H7 (cell line): ENCODE data around the gene CHD1. TPM values are rescaled to one million over a fixed set of nuclear protein-coding genes. Genes with fewer than 3 reads are reported as not detected.
A peak's percentile ranks its signal among the peaks of the same experiment; 100 is the strongest.

Source experiments
- DNase-seq: peaks from one replicate; pipeline ENCODE4 v3.0.0; 2012
- H3K27me3 ChIP-seq: 2 replicates; pipeline ENCODE4 v1.6.0; 2011; ENCODE audit warnings: mild to moderate bottlenecking, low read length; ENCODE audit not compliant: control insufficient read depth, insufficient read depth
- H3K36me3 ChIP-seq: replicated peaks from 2 replicates; pipeline ENCODE4 v1.5.1; 2011; ENCODE audit warnings: low read length; ENCODE audit not compliant: control insufficient read depth, insufficient read depth
- H3K4me3 ChIP-seq: 2 replicates; pipeline ENCODE4 v1.5.1; 2011; ENCODE audit warnings: low read depth, mild to moderate bottlenecking, control low read depth, low read length, moderate library complexity; ENCODE audit not compliant: insufficient read depth
- total RNA-seq: library from RNA; depleted of rRNA; stranded (reverse); fragments of >200 nt; shearing (Covaris generic); gene quantifications from 2 replicates; pipeline ENCODE4 v1.2.3, GENCODE V29; 2014; rRNA removed

Gene CHD1
- total RNA-seq, 1 experiment from 2014 or later, result 40.7 TPM

DNA sequence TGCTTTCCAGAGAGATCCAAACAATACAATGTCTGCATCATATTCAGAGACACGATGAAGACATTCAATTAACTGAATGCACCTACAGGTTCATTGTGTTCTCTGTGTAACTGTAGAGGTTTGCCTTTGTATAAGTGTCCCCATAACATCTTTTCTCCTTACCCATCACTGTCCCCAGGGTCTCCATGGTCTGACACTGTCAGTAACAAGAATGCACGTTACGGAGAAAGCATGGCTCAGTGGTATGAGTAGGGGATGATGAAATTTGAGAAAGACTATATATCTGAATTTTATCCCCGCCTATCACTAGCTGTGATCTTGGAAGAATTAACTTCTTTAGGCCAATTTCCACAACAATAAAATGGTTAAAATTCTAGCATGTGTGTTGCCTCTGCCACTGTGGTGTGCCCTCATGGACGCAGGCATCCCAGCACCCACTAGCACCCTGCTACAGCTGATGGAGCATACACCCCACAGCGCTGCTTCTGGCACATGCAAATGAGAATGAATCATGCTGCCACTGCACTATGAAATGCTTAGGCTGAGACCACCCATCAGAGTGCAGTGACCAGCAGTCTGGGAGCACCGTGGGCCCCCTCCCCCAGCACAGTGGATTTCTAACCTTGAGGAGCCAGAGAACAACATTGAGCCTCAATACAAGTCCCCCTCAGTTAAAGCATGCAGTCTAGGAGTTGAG lies 101.1 kb downstream of the CHD1 start:
- H3K36me3 ChIP-seq, result no peaks in the 10 kb centered on the region
- no peak overlapping the region for H3K4me3 ChIP-seq
- DNase-seq, result no peak
- H3K27me3 ChIP-seq, result no peaks in the 10 kb centered on the region

DNA sequence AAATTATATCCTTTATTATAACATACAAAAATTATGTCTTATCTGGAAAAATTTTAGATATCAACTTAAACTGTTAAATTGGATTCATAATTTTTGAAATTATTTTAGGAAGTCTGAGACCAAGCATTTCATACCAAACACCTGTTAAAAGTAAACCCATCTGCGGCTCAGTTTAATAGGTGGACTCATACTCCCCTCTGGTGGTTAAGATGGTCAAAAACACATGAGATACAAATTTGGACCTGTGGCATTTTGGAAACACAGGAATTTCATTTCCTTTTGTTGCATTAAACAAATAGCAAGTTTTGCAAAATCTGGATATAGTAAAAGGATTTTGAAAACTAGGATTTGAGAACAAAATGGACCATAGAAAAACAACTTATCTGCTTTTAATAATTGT lies 101.6 kb downstream of the CHD1 start:
- H3K27me3 ChIP-seq, result no peaks in the 10 kb centered on the region
- peak; percentile 48 for DNase-seq
- H3K36me3 ChIP-seq, result no peaks in the 10 kb centered on the region
- no peak overlapping the region for H3K4me3 ChIP-seq

DNA sequence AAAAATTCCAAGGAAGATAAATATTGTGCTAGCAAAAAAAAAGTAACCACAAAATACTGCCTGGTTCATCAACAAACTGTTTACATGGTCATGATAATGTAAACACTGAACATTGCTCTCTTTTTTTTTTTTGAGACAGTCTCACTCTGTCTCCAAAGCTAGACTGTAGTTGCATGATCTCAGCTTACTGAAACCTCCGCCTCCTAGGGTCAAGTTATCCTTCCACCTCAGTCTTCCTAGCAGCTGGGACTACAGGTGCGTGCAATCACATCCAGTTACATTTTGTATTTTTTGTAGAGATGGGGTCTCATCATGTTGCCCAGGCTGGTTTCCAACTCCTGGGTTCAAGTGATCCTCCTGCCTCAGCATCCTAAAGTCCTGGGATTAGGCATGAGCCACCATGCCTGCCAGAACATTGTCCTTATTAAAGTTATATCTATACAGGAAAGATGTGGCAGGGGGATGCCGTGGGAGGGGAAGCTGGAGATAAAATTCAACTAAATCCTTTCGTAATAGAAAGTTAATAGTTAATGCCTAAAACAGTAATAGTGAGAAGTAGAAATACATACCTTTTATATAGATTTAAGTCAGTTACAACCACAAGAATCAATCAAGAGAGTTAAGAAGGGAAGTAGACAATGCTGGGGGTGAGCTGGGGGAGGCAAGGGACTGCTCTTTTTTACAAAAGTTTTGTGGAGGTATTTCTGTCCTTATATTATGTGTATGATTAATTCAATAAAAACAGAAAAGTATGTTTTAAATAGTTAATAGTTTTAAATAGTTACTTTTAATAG lies 103.0 kb downstream of the CHD1 start:
- Histone ChIP-seq H3K4me3 (no peak overlapping the region), H3K36me3 (no peaks in the 10 kb centered on the region)
- no peak for DNase-seq

DNA sequence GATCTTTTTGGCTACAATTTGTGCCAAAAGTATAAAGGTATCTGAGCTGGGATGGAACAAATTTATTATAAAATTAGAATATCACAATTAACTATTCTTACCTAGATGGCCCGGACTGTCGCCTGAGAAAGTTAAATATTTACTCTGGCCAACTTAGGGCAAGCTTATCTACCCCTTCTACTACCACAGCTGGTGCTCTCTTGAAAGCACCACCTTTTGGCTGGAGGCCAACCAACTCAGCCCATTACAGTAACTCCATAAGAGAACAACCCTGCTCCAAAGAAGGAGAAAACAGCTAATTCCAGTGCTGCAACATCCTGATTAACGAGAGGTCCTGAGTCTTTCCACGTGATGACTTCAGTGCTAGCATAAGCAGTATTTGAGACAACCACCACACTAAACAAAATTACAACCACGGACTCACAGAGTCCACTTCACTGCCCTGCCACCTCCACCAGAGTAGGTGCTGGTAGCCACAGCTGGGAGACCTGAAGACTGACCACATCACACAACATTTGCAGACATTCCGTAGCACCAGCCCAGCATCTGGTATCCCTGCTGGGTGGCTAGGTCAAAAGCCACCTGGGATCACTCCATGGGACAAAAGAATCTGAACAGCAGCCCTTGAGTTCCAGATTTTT lies 112.1 kb downstream of the CHD1 start:
- Histone ChIP-seq H3K4me3 (no peak overlapping the region), H3K36me3 (no peaks in the 10 kb centered on the region), H3K27me3 (no peaks in the 10 kb centered on the region)
- DNase-seq, result no peak

More for the DNA sequence above, 103.0 kb downstream of the CHD1 start:
- no peaks in the 10 kb centered on the region for H3K27me3 ChIP-seq

DNA sequence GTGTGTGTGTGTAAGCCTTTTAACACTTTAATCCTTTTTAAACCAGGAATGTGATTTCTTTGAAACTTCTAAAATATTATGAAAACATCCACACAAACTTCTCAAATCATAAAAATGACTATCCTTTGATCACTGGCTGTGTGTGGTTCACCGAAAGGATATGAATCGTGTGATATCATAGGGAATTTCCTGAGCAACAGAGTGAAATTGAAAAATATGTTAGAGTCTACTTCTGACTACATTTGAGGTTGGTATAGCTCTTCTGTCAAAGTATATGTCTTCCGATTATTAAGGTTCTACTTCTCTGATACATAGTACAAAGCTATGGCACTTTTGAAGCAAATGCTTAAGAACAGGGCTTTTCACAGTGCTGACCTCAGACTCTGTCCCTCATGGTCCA lies 115.1 kb downstream of the CHD1 start:
- DNase-seq, result no peak
- Histone ChIP-seq H3K36me3 (no peaks in the 10 kb centered on the region), H3K27me3 (no peaks in the 10 kb centered on the region), H3K4me3 (no peak overlapping the region)

DNA sequence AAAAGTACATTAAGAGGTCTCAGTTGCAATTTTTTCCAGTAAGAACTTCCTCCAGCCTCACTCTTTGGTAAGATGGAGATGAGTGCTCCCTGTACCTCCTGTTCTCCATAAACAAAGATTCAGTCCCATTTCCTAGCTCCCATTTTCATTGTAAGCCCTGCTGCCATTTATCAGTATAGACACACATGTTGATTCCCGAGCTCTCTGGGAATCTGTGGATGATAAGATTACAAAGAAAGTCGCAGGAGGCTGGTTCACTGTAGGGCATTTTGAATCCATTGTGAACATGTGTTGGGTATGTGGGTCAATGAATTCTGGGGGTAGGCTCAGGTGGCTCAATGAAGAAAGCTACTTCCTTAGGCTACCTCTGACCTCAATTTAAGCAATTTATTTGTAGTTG lies 118.6 kb downstream of the CHD1 start:
- H3K27me3 ChIP-seq, result no peaks in the 10 kb centered on the region
- H3K36me3 ChIP-seq, result no peaks in the 10 kb centered on the region
- H3K4me3 ChIP-seq, result no peak overlapping the region
- no peak for DNase-seq

DNA sequence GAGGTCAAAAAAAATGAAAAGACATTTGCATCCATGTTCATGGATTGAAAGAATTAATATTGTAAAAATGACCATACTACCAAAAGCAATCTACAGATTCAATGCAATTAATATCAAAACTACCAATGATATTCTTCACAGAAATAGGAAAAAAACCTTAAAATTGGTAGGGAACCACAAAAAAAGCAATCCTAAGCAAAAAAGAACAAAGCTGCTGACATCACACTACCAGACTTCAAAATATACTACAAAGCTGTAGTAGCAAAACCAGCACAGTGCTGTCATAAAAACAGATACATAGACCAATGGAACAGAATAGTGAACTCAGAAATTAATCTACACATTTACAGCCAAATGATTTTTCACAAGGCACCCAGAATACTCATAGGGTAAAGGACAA lies 121.0 kb downstream of the CHD1 start:
- Histone ChIP-seq H3K4me3 (no peak overlapping the region), H3K36me3 (no peaks in the 10 kb centered on the region), H3K27me3 (no peaks in the 10 kb centered on the region)
- no peak for DNase-seq

DNA sequence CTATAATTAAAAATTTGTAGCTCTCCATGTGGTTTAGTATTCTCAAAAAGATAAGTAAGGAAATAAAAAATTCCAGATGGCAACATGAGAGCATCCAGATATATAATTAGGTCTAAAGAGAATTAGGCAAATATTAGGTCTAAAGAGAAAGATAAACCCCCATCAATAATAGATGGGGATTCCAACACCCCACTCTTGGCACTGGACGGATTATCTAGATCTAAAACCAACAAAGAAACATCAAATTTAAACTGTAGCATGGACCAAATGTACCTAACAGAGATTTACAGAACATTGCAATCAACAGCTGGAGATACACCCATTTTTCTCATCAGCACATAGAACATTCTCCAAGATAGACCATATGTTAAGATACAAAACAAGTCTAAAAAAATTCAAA lies 123.7 kb downstream of the CHD1 start:
- H3K4me3 ChIP-seq, result no peak overlapping the region
- H3K27me3 ChIP-seq, result no peaks in the 10 kb centered on the region
- no peak for DNase-seq
- H3K36me3 ChIP-seq, result no peaks in the 10 kb centered on the region

DNA sequence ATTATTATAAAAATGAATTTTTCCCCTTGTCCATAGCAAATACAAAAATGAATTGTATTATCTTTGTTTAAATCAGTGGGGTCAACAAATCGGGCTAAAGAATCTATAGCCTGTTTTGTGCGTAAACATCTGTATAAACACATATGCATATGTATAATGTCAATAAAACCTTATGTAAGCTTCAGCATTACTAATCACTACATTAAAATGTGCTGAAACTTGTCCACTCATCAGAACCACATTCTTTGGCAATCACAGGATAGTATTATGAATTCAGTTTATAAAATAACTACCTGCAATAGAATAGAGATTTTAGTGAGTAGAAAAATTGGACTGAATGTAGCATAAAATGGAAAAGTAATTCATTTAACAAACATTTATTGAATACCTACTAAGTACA lies 124.7 kb downstream of the CHD1 start:
- no peak overlapping the region for H3K4me3 ChIP-seq
- H3K36me3 ChIP-seq, result no peaks in the 10 kb centered on the region
- H3K27me3 ChIP-seq, result no peaks in the 10 kb centered on the region
- no peak for DNase-seq

Other genes starting within 250 kb of the CHD1 start
- gene RGMB, start 155.3 kb downstream of the CHD1 start, total RNA-seq, result 31.8 and 37.0 TPM in 2 replicates